Neuron (in vitro differentiated cells): ENCODE data around the gene VAV3.

ENCODE experiments used
- H2AFZ ChIP-seq: one replicate; pipeline ENCODE4 v1.6.1; 2013; ENCODE audit warnings: low read depth, mild to moderate bottlenecking, inconsistent platforms, low read length, moderate library complexity
- H3K27me3 ChIP-seq: one replicate; pipeline ENCODE4 v1.6.1; 2013; ENCODE audit warnings: low read length; ENCODE audit not compliant: insufficient read depth
- H3K36me3 ChIP-seq: one replicate; pipeline ENCODE4 v1.6.1; 2013; ENCODE audit warnings: low read length; ENCODE audit not compliant: insufficient read depth
- H3K4me1 ChIP-seq: one replicate; pipeline ENCODE4 v1.6.1; 2013; ENCODE audit warnings: low read length; ENCODE audit not compliant: insufficient read depth
- H3K4me3 ChIP-seq: 2 replicates; pipeline ENCODE4 v1.5.1; 2013; ENCODE audit warnings: mild to moderate bottlenecking, low read length, moderate library complexity
- H3K9me3 ChIP-seq: one replicate; pipeline ENCODE4 v1.6.1; 2013; ENCODE audit warnings: low read length

The VAV3 gene

DNA sequence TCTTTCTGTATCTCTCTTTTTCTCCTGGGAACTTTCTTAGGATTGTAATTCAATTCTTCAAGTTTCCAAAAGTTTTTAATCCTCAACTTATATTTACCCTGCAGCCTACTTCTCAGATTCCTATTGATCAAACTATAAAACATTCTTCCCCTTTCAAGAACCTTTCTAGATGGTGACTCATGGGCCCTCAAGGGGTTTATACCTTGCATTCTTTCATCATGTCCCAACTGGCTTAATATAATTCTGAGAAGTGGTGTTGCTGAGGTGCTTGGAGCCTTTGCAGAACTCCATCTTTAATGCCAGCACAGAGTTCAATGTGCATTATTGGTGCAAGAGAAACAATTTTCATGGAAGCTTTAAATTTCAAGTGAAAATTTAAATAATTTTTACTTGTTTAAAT, 273.4 kb downstream of the VAV3 start:
- Histone ChIP-seq H3K36me3 (no peaks in the 10 kb centered on the region), H2AFZ (no peak overlapping the region), H3K4me1 (no peaks in the 10 kb centered on the region), H3K4me3 (no peak overlapping the region), H3K9me3 (no peaks in the 10 kb centered on the region), H3K27me3 (no peaks in the 10 kb centered on the region)

GRCh38 chr1:107690491-107690890, 274.5 kb downstream of the VAV3 start:
- no peak overlapping the region for H2AFZ ChIP-seq
- H3K9me3 ChIP-seq: no peaks in the 10 kb centered on the region
- no peaks in the 10 kb centered on the region for H3K27me3 ChIP-seq
- no peaks in the 10 kb centered on the region for H3K4me1 ChIP-seq
- H3K36me3 ChIP-seq: no peaks in the 10 kb centered on the region
- H3K4me3 ChIP-seq: no peak overlapping the region

- Histone ChIP-seq H2AFZ (no peak overlapping the region), H3K4me1 (no peaks in the 10 kb centered on the region), H3K36me3 (no peaks in the 10 kb centered on the region), H3K4me3 (no peak overlapping the region), H3K9me3 (no peaks in the 10 kb centered on the region), H3K27me3 (no peaks in the 10 kb centered on the region)
Measured at GRCh38 chr1:107689733-107690132, 275.2 kb downstream of the VAV3 start.

DNA sequence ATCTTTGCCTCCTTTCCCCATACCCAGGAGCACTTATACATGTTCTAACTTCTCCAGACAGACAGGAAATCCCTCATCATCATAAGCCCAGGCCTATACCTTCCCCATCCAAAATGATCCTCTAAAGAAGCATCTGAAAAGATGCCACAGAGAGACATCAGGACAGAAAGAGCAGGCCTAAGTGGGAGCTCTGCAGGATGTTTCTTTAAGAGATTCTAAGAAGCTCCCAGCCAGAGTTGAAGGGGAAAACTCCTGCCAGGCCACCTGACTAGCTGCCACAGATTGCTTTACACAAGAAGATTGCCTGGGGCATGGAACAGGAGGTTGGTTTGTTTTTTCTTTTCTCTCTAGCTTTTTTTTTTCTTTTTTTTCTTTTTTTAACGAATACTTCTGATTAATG, 275.8 kb downstream of the VAV3 start:
- no peaks in the 10 kb centered on the region for H3K36me3 ChIP-seq
- H3K9me3 ChIP-seq: no peaks in the 10 kb centered on the region
- no peak overlapping the region for H3K4me3 ChIP-seq
- H2AFZ ChIP-seq: no peak overlapping the region
- H3K27me3 ChIP-seq: no peaks in the 10 kb centered on the region
- no peaks in the 10 kb centered on the region for H3K4me1 ChIP-seq

DNA sequence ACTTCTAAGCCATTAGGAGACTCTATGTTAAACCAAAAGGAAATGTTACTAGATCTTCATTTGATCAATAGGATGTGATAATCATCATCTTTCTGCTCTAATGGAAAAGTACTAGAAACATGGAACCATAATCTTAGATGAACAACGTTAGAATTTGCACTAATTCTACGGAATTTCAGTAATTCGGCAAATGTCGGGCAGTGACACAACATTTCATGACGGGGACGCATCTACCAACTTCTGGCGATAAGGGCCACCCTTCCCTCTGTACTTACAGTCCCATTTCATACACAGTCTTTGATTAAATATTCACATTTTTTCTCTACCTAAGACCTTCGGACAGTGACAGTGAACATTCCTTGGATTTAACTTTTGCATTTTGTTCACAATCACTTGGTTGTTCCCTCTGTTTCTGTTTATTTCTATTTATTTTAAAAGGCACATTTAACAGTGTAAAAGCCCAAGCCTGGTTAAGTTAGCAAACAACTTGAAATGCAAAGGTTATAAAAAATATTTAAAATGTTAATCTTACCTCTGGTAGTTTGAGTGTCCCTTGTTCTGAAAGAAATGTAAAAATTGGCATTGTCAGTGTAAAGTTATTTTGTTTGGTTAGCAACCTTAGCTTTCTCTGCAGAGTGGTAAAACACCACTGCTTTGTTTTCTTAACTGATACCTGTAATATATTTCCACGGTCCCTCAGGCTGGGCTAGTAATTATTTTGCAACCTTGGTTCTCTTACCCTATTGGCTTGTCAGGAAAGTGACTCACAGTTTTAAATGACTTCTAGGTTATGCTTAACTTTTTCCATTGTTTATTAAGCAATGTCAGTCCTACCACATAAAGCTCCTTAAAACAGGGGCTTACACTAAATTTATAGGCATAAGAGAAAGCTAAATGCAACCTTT, 276.9 kb downstream of the VAV3 start:
- no peaks in the 10 kb centered on the region for H3K27me3 ChIP-seq
- H3K36me3 ChIP-seq: no peaks in the 10 kb centered on the region
- no peaks in the 10 kb centered on the region for H3K4me1 ChIP-seq
- no peak overlapping the region for H3K4me3 ChIP-seq
- H3K9me3 ChIP-seq: no peaks in the 10 kb centered on the region
- H2AFZ ChIP-seq: no peak overlapping the region

DNA sequence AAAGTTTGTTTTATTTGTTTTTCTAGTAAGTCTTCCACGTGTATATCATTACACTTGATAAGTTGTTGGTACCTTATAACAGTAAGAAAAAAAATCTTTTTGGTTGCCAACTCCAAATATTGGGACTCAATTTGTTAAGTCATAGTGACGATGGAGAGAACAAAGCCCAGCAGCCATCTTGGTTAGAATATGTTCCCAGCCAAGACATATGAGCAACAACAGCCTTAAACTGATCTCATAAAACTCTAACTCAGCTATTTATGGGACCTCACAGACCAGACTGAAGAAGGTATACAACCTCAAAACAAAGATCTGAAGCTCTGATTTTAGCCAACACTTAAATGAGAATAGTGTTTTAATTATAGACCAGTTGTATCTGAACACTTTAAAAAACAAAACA, 281.3 kb downstream of the VAV3 start:
- no peak overlapping the region for H3K4me3 ChIP-seq
- no peaks in the 10 kb centered on the region for H3K4me1 ChIP-seq
- H3K9me3 ChIP-seq: no peaks in the 10 kb centered on the region
- H3K36me3 ChIP-seq: no peaks in the 10 kb centered on the region
- H3K27me3 ChIP-seq: no peaks in the 10 kb centered on the region
- H2AFZ ChIP-seq: no peak overlapping the region

GRCh38 chr1:107683191-107683657, 281.8 kb downstream of the VAV3 start:
- Histone ChIP-seq H3K36me3 (no peaks in the 10 kb centered on the region), H3K9me3 (no peaks in the 10 kb centered on the region), H3K27me3 (no peaks in the 10 kb centered on the region), H3K4me3 (no peak overlapping the region), H3K4me1 (peaks cover 2% of the 10 kb centered on the region), H2AFZ (no peak overlapping the region)

DNA sequence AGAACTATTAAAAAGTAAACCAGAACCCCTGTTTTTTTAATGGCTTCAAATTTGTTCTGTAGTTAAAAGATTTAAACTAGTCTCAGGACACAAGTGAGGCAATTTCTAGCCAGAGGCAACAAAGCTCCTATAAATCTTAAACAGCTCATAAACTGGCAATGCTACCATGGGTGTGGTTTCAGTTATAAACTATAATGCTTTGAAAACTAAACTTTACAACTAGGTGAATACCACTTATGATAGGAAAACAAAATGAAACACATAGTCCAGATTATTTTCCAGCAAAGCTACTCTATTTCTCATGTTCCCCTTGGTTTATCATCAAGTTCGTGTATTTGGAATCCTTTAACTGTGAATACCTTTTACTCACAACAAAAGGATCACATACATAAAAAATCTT, 282.5 kb downstream of the VAV3 start:
- no peaks in the 10 kb centered on the region for H3K27me3 ChIP-seq
- H3K9me3 ChIP-seq: no peaks in the 10 kb centered on the region
- H3K4me1 ChIP-seq: peaks cover 8% of the 10 kb centered on the region
- no peak overlapping the region for H2AFZ ChIP-seq
- no peak overlapping the region for H3K4me3 ChIP-seq
- H3K36me3 ChIP-seq: no peaks in the 10 kb centered on the region

- no peak overlapping the region for H3K4me3 ChIP-seq
Measured at GRCh38 chr1:107681001-107681479, 283.9 kb downstream of the VAV3 start.

DNA sequence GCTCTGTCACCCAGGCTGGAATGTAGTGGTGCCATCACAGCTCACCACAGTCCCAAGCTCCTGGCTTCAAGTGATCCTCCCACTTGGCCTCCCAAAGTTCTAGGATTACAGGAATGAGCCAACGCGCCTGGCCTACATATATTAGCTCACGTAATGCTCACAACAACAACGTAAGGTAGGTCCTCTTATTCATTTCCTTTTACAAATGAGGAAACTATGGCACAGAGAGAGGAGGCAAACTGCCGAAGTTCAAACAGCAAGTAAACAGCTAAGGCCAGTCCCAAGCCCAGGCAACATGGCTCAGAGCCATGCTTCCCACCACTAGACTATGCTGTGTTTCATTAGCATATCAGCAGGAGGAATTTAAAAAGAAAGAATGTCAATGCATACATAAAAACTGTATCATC, 284.4 kb downstream of the VAV3 start:
- H3K4me3 ChIP-seq: no peak overlapping the region
- H3K4me1 ChIP-seq: peaks cover 12% of the 10 kb centered on the region
- no peaks in the 10 kb centered on the region for H3K27me3 ChIP-seq
- H2AFZ ChIP-seq: no peak overlapping the region
- H3K9me3 ChIP-seq: no peaks in the 10 kb centered on the region
- no peaks in the 10 kb centered on the region for H3K36me3 ChIP-seq

More at GRCh38 chr1:107681001-107681479, 283.9 kb downstream of the VAV3 start:
- Histone ChIP-seq H3K9me3 (no peaks in the 10 kb centered on the region), H2AFZ (no peak overlapping the region), H3K36me3 (no peaks in the 10 kb centered on the region), H3K27me3 (no peaks in the 10 kb centered on the region), H3K4me1 (peaks cover 12% of the 10 kb centered on the region)

DNA sequence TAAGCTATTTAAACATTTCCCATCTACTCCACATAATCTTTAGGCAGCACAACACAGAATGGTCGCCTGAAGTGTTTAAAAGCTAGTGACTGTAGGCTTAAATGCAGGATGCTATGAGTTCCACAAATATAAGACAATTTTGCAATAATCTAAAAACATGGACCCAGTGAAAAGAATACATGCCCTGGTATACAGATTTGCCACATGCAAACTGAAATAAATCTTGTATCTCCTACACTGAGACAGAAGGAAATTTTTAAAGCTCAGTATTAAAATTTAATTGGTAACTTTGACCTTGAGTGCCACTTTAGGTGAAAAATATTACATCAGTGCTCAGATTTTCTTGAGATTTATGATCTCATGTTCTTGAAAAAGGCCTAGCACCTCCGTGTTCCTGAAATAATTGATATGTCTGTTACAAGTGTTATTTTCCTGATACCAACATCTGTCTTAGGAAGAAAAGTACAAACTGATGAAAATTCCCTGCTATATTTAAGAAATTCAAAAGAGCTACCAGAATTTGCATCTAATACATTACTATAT, 285.5 kb downstream of the VAV3 start:
- H3K36me3 ChIP-seq: no peaks in the 10 kb centered on the region
- H3K4me3 ChIP-seq: no peak overlapping the region
- H3K9me3 ChIP-seq: no peaks in the 10 kb centered on the region
- no peaks in the 10 kb centered on the region for H3K27me3 ChIP-seq
- peaks cover 12% of the 10 kb centered on the region for H3K4me1 ChIP-seq
- no peak overlapping the region for H2AFZ ChIP-seq

GRCh38 chr1:107678993-107679392, 286.0 kb downstream of the VAV3 start:
- peaks cover 12% of the 10 kb centered on the region for H3K4me1 ChIP-seq
- no peaks in the 10 kb centered on the region for H3K27me3 ChIP-seq
- no peak overlapping the region for H3K4me3 ChIP-seq
- no peak overlapping the region for H2AFZ ChIP-seq
- H3K36me3 ChIP-seq: no peaks in the 10 kb centered on the region
- H3K9me3 ChIP-seq: no peaks in the 10 kb centered on the region

- Histone ChIP-seq H3K9me3 (no peaks in the 10 kb centered on the region), H3K36me3 (no peaks in the 10 kb centered on the region), H3K4me1 (peaks cover 12% of the 10 kb centered on the region), H3K4me3 (no peak overlapping the region), H2AFZ (no peak overlapping the region), H3K27me3 (no peaks in the 10 kb centered on the region)
Measured at GRCh38 chr1:107677697-107678096, 287.3 kb downstream of the VAV3 start.
